Fibroblast of the aortic adventitia (primary cell): ENCODE results near the gene MIPEP. TPM values are rescaled to one million over a fixed set of nuclear protein-coding genes. Genes with fewer than 3 reads are reported as not detected.
A peak's percentile ranks its signal among the peaks of the same experiment; 100 is the strongest.

ENCODE experiments used
- DNase-seq: peaks from one replicate; pipeline ENCODE4 v3.0.0-alpha.2; 2010; ENCODE audit warnings: low read depth
- H3K4me3 ChIP-seq: 2 replicates; pipeline ENCODE4 v1.5.1; 2011; ENCODE audit warnings: low read depth, mild to moderate bottlenecking, control low read depth, low read length, moderate library complexity
- total RNA-seq: library from RNA; depleted of rRNA; stranded (reverse); fragments of >200 nt; gene quantifications from 2 replicates; pipeline ENCODE4 v1.2.3, GENCODE V29; 2012; ENCODE audit warnings: low replicate concordance
- TF ChIP-seq, protein P1 (sequence below): IDR thresholded peaks from 2 replicates; pipeline ENCODE4 v1.5.1; 2011; ENCODE audit warnings: mild to moderate bottlenecking, low read length, control low read depth, inconsistent platforms; ENCODE audit not compliant: insufficient read depth

MIPEP gene
- total RNA-seq, 1 donor, result 28.1 TPM

DNA sequence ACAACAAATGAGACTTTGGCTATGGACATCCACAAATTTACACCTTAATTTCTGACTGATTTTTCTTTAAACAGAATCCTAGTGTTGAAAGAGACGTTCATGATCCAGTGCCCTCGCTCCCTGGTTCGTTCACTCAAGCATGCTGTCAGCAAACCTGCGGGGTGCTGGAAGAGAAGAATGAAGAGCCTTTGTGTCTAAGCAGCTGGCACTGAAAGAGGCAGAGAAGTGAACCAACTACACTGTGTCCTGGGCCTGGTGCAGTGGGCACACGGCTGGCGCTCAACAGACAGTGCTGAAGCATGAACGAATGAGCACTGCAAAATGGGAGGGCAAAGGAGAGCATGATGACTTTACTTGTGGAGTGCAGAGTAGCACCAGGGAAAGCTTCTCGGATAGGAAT lies 46.8 kb downstream of the MIPEP start:
- no peak overlapping the region for H3K4me3 ChIP-seq
- DNase-seq, result no peak

DNA sequence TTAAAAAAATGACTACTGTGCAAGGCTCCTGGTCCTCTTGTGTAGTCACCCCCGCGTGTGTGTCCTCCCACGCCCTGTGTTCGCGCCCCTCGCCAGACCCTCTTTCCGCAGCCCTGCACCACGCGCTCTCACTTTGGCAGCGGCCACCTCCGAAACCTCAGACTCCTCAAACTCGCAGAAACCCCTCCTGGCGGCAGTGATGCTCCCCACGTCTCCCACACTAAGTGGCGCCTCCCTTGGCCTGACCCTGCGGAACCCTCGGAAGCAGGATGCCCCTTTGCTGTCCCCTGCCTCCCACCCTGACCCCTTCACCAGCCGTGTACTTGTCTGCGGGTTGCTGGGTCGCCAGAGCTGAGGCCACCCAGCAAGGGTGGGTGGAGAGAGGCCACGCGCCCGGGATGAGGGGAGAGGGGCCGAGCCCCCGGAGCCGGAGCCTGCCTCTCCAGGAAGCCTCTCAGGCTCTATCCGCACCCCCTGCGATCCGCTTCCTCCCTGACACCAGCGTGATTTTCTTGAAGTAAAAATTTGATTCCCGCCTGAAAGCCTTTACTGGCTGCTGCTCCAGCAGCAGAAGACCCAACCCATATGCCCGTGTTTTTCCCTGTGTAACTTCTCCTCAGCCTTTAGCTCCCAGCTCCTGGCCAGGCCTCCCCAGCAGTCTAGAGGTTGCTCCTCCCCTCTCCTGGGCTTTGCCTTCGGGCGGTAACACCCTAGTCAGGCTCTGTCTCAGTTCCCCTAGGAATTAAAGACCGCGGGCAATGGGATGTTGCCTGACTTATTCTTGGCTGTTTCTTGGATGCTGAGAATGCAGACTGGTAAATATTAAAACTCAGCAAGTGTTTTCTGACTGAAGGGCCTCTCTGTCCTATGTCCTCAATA lies 55.2 kb downstream of the MIPEP start:
- no peak overlapping the region for H3K4me3 ChIP-seq
- no peak for DNase-seq
- TF ChIP-seq, protein P1, sequence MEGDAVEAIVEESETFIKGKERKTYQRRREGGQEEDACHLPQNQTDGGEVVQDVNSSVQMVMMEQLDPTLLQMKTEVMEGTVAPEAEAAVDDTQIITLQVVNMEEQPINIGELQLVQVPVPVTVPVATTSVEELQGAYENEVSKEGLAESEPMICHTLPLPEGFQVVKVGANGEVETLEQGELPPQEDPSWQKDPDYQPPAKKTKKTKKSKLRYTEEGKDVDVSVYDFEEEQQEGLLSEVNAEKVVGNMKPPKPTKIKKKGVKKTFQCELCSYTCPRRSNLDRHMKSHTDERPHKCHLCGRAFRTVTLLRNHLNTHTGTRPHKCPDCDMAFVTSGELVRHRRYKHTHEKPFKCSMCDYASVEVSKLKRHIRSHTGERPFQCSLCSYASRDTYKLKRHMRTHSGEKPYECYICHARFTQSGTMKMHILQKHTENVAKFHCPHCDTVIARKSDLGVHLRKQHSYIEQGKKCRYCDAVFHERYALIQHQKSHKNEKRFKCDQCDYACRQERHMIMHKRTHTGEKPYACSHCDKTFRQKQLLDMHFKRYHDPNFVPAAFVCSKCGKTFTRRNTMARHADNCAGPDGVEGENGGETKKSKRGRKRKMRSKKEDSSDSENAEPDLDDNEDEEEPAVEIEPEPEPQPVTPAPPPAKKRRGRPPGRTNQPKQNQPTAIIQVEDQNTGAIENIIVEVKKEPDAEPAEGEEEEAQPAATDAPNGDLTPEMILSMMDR, result no peak

More for the DNA sequence above, 46.8 kb downstream of the MIPEP start:
- TF ChIP-seq, protein P1, result no peak

DNA sequence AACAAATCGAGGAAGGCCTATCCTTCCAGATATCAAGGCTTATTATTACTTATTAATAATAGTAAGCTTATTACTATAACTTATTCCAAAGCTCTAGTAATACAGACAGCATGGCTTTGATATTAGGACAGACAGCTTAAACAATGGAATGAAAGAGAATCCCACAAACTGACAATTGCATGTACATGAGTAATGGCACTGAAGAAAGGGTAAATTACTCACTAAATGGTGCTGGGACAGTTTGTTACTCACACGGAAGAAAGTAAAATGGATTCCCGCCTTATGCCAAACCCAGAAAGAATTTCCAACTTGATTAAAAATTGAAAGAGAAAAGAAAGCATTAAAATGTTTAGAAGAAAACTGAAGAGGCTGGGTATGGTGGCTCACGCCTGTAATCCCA lies 60.3 kb downstream of the MIPEP start:
- peak; percentile 48 for DNase-seq
- TF ChIP-seq, protein P1, result no peak

DNA sequence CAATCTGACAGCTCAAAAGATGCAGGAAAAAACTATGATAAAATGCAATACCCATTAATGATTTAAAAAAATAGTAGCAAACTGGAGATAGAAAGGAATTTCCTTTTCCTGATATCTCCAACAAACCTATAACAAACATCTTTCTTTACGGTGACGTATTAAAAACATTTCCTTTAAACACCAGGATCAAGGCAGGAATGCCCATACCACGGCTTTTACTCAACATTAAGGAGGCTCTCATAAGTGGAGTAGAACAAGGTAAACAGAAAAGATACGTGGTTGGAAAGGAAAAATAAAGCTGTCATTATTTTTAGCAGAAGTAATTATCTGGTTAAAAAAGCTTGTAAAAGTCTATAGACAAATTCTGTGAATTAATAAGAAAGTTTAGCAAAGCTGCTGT lies 61.1 kb downstream of the MIPEP start:
- no peak overlapping the region for H3K4me3 ChIP-seq
- DNase-seq, result no peak
- TF ChIP-seq, protein P1, result no peak

More for the DNA sequence above, 60.3 kb downstream of the MIPEP start:
- no peak overlapping the region for H3K4me3 ChIP-seq

DNA sequence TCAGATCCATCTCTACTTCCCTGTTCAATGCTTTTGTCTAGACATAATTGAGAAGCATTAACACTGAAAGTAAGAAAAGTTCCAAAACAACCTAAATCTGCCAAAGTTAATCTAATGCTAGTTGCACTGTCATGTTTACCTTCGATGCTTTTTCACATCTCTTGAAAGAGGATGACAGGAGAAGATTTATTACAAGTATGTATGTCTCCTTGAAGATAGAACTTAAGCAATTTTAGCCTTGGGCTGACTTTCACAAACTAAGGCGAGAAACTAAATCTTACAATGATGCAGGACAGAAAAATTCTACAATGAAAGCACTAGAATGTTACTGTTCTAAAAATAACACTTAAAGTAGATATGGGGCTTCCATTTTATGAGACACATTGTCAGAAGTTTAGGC lies 64.0 kb downstream of the MIPEP start:
- no peak for DNase-seq
- H3K4me3 ChIP-seq, result no peak overlapping the region
- TF ChIP-seq, protein P1, result no peak

DNA sequence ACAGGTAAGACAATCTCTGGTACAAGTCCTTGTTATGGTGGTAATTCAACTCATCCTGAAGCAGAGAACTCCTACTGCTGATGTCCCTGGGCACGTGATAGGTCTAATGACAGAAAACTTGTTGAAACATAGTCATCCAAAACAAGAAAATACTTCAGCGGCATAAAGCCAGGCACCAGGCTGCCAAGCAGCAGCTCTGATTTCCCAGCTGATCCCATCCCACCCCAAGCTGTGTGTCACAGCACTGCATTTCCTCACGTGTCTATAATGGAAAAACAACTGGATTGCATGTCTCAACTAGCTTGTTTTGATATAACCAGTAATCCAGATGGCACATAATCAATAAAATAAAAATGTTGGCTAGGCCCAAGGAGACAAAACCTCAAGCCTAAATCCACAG lies 64.8 kb downstream of the MIPEP start:
- no peak overlapping the region for H3K4me3 ChIP-seq
- TF ChIP-seq, protein P1, result no peak
- DNase-seq, result no peak
